DMS79 (cell line): ENCODE data around the gene FITM2.
"Not testable (repeated sequence)": the region's sequence is repeated elsewhere in the genome, so short reads cannot be mapped to it uniquely, and the experiment has no call there.

ENCODE experiments used
- DNase-seq: peaks from one replicate; lab custom pipeline; 2025; lab: John Stamatoyannopoulos, UW

FITM2 gene

GRCh38 chr20:44331201-44331600, 20.2 kb upstream of the FITM2 start:
- DNase-seq = no peak

DNA sequence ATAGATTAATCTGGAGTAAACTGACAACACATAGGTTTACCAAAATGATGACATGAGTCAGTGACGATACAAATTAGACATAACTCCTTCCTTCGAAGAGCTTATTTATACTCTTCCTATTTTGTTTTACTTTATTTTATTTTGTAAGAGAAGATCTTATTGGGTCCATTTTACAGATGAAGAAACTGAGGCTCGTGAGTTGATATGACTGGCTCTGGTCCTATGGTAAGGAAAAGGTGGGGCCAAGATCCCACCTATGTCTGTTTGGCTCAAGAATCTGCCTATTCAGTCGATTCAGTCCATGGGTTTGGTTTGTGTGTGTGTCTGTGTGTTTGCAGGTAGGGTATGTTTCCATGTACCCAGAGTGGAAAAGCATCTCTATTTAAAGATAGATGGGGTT, 17.4 kb upstream of the FITM2 start:
- DNase-seq = no peak

- DNase-seq = not testable (repeated sequence)
Measured at GRCh38 chr20:44327748-44328147, 16.7 kb upstream of the FITM2 start.

- no peak for DNase-seq
Measured at GRCh38 chr20:44326391-44327159, 15.6 kb upstream of the FITM2 start.

GRCh38 chr20:44324343-44324742, 13.3 kb upstream of the FITM2 start:
- DNase-seq = no peak

GRCh38 chr20:44319839-44320422, 8.9 kb upstream of the FITM2 start:
- no peak for DNase-seq

DNA sequence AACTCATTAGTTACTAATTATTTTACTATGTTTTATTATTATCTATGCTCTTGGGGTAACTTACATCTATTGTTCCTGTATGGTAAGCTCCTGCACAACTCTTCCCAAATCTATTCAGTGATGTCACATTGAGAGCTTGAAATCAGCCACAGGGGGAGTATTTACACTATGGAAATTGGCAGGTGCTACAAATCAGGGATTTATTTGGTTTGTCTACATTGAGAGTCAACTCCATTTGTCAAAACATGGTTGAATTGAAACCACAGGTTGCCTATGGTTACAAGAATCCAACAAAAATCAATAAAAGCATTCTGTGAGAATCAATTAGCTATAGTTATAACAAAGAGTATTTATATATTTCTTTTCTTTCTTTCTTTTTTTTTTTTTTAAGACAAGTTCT, 3.9 kb upstream of the FITM2 start:
- DNase-seq = no peak

DNA sequence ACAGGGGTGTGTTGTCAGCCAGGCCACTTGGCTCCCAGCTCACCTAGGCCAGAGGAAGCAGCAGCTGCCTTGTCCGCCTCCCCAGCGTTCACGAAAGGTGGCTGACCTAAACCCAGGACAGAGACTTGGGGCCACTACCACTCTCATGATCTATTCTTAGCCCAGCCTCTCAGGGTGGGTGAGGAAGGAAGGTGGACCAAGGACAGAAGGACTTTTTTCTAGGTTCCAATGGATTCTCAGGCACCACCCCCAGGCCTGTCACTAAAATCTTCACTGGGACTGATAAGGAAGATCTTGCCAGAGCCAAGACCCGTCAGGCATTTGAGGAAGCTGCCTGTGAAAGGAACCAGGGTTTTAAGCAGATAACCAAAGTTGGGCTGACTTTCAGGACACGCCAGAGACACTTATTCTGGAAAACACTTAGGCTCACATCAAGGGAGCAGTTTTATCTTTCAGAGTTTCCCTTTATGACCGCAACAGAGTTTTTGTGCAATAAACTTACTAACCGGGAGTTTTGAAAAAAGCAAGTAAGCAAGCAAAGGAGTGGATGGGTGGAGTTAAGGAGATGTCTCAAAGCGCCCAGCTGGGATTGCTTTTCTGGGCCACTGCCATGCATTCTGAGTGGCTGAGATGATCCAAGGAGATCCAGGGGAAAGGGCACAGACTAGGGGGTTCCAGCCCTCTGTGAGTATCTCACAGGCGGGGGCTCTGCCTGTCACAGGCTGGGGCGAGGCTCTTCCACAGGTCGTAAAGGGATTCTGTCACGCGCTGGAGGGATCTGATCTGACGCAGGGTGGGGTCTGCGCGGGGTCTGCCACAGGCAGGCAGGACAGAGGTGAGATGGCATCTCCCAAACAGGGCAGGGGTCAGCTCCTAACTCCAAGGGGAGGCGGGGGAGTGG, 989 bp downstream of the FITM2 start:
- DNase-seq = no peak

DNA sequence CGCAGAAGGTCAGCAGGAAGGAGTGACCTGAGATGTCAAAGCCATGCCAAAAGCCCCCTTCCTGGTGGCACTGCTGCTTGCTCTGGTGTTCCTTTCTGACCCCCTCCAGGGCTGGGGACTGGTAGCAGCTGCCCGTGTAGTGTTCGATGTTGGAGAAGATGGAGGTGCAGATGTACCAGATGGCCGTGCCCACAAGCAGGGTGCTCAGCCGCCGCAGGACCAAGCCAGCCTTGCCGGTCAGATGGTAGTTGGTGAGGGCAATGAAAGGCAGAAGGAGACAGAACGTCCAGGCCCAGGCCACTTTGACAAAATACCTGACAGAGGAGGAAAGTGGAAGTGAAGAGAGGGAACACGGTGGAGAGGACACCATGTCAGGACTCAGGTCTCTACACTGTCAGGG, 4.1 kb downstream of the FITM2 start:
- DNase-seq = no peak

GRCh38 chr20:44304383-44304782, 6.6 kb downstream of the FITM2 start:
- no peak for DNase-seq

DNA sequence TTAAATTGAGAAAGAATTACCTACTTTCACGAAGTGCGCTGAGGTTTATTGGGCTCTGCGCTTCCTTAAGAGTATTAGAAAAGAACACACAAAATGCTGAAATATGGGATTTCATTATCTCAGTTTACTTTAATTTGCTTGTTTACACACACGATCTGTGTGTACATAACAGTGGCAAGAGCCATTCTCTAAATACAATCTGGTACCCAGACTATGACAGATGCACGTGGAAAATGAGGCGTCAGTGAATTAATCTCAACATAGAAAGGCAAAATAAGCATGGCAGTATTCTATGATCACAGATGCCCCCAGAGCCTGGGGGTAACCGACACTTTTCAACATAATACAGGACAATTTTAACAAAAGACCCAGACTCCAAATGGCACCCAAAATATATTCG, 8.3 kb downstream of the FITM2 start:
- DNase-seq = no peak

GRCh38 chr20:44302026-44302669, 8.9 kb downstream of the FITM2 start:
- peak; percentile 84 for DNase-seq

- DNase-seq = no peak
Measured at GRCh38 chr20:44301285-44301684, 9.7 kb downstream of the FITM2 start.

GRCh38 chr20:44299011-44299535, 11.9 kb downstream of the FITM2 start:
- not testable (repeated sequence) for DNase-seq

DNA sequence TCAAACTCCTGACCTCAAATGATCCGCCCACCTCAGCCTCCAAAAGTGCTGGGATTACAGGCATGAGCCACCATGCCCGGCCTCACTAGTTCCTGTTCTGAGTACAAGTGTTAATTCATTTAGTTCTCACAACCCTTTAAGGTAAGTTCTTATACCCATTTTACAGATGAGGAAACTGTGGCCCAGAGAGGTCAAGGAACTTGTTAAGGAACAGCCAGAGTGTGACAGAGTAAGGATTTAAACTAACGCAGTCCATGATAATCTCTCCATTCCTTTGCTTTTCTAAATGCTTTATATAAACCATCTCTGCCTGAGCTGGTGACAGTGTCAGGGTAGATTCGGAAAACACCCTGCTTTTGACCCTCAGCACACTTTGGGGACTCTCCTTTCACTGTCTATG, 13.3 kb downstream of the FITM2 start:
- no peak for DNase-seq

GRCh38 chr20:44296011-44296410, 15.0 kb downstream of the FITM2 start:
- peak; percentile 69 for DNase-seq

GRCh38 chr20:44291754-44292153, 19.2 kb downstream of the FITM2 start:
- no peak for DNase-seq

DNA sequence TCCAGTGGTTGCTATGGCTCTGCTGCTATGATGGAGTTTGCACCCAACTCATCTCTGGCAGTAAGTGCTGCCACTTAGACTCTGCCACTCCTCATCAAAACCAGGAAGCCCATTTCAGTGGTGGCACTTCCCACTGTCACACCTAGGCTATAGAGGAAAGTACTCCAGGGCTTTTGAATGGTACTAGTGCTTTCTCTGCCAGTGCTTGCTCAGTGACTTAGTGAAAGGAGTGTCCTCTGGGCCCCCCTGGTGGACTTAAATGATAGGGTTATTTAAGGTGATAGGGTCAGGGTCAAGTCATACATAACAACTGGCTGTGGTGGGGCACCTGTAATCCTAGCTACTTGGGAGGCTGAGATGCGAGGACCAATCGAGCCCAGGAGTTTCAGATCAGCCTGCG, 22.8 kb downstream of the FITM2 start:
- DNase-seq = no peak

DNA sequence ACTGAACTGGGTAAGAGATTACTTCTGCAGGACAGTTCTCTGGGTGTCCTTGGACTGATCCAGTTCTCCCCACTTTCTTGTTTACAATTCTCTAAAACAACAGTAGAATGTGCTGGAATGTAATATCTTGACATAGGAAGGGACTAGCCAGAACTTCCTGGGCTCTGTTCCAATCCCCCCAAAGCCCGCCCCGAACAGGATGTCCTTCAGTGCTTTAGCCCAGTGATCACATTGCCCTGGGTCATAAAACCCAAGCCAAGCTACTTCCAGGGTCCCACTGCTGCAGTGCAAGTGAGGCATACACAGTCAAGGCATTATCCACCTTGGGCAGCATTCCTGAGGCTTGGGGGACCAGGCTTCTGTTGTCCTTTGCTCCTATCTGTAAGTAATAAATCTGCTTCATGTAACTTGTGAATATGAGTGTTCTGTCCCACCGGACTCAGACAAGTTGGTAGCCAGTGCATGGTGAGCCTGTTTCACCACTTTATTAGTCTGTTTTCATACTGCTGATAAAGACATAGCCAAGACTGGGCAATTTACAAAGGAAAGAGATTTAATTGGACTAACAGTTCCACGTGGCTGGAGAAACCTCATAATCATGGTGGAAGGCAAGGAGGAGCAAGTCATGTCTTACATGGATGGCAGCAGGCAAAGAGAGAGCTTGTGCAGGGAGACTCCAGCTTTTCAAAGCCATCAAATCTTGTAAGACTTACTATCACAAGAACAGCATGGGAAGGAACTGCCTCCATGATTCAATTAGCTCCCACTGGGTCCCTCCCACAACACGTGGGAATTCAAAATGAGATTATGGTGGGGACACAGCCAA, 23.5 kb downstream of the FITM2 start:
- DNase-seq = no peak

DNA sequence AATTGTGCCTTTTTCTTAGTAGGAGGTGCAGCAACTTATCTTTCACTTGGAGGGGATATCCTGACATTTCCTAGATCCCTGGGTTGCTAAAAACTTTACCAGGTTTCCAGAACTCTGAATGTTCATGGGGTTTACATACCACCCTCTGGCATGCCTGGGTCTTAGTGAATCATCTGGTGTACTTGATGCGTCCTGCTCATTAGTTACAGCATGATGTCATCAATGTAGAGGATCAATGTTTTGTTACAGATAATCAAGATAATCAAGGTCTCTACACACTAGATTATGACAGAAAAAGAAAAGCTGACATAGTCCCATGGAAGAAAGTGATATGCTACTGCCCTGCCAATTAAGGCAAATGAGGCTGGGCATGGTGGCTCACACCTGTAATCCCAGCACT, 27.0 kb downstream of the FITM2 start:
- no peak for DNase-seq

GRCh38 chr20:44282192-44282591, 28.8 kb downstream of the FITM2 start:
- no peak for DNase-seq
